Endothelial cell of umbilical vein (primary cell): ENCODE results near the gene C2orf42. TPM values are rescaled to one million over a fixed set of nuclear protein-coding genes. Genes with fewer than 3 reads are reported as not detected.
A peak's percentile ranks its signal among the peaks of the same experiment; 100 is the strongest.

Source experiments
- BruUV-seq: library from RNA; stranded (reverse); fragments of 400-500 nt; replicated peaks from 2 replicates; lab custom pipeline; 2021; lab: Mats Ljungman, UMichigan
- CTCF ChIA-PET: fragments of 300-600, 350-600 bp; sonication (Branson Sonifier 250); formaldehyde crosslinking; loops from one replicate; lab custom pipeline; 2021; ENCODE audit warnings: antibody characterized with exemption, inconsistent platforms; lab: Charles Lee
- POLR2A ChIA-PET: fragments of 300-600, 350-600 bp; sonication (Branson Sonifier 250); formaldehyde crosslinking; loops from one replicate; lab custom pipeline; 2021; ENCODE audit warnings: antibody characterized with exemption, inconsistent platforms; lab: Charles Lee
- DNase-seq: peaks from one replicate; pipeline ENCODE4 v3.0.0-alpha.2; 2011; ENCODE audit warnings: low read depth, low spot score
- FAIRE-seq: peaks from 2 replicates; lab custom pipeline; 2011; peaks lifted over from hg19 to GRCh38; lab: Jason Lieb, UNC
- H2AFZ ChIP-seq: 2 replicates; pipeline ENCODE4 v1.6.0; 2012; ENCODE audit warnings: low read depth, low read length, control low read depth, inconsistent platforms
- H3K27ac ChIP-seq: 2 replicates; pipeline ENCODE4 v1.5.1; 2011; ENCODE audit warnings: low read depth, mild to moderate bottlenecking, control low read depth, low read length, moderate library complexity; ENCODE audit not compliant: insufficient read depth
- H3K27me3 ChIP-seq, 2 experiments: 2 replicates each; pipeline versions ENCODE4 v1.6.0 to v1.6.1; 2011; ENCODE audit warnings: low read length in 2 of 2, mixed read lengths in 1 of 2; ENCODE audit not compliant: control insufficient read depth in 2 of 2, insufficient read depth in 2 of 2
- H3K36me3 ChIP-seq, 2 experiments: 2 replicates in 1 of 2; 3 replicates in 1 of 2; pipeline ENCODE4 v1.5.1; 2011; ENCODE audit warnings: low read length in 2 of 2, mild to moderate bottlenecking in 1 of 2, moderate library complexity in 1 of 2; ENCODE audit not compliant: control insufficient read depth in 2 of 2, insufficient read depth in 2 of 2; ENCODE audit errors: extremely low read depth in 1 of 2
- H3K4me1 ChIP-seq: 3 replicates; pipeline ENCODE4 v1.5.1; 2011; ENCODE audit warnings: mild to moderate bottlenecking, low read length; ENCODE audit not compliant: control insufficient read depth, insufficient read depth; ENCODE audit errors: extremely low read depth
- H3K4me2 ChIP-seq: 2 replicates; pipeline ENCODE4 v1.6.1; 2011; ENCODE audit warnings: low read length, control low read depth, mixed read lengths; ENCODE audit not compliant: insufficient read depth
- H3K4me3 ChIP-seq, 3 experiments: fragments of 200-600 bp in 1 of 3; sonication (generic), shearing (Covaris generic) in 1 of 3; replicated peaks in 1 of 3; 2 replicates each; pipeline ENCODE4 v1.5.1; 2011 to 2016; ENCODE audit warnings: control low read depth in 3 of 3, low read length in 3 of 3, mild to moderate bottlenecking in 2 of 3, inconsistent platforms in 1 of 3, low read depth in 1 of 3, moderate library complexity in 1 of 3; ENCODE audit not compliant: insufficient read depth in 1 of 3
- H3K79me2 ChIP-seq: 2 replicates; pipeline ENCODE4 v1.6.0; 2012; ENCODE audit warnings: low read length, inconsistent platforms; ENCODE audit not compliant: control insufficient read depth, insufficient read depth
- H3K9ac ChIP-seq: replicated peaks from 2 replicates; pipeline ENCODE3; 2011; ENCODE audit warnings: low read length, control low read depth; ENCODE audit not compliant: insufficient read depth; ENCODE audit errors: extremely low read depth
- H3K9me1 ChIP-seq: replicated peaks from 3 replicates; pipeline ENCODE4 v1.6.0; 2011; ENCODE audit warnings: mild to moderate bottlenecking, low read length; ENCODE audit not compliant: control insufficient read depth, insufficient read depth; ENCODE audit errors: extremely low read depth
- H3K9me3 ChIP-seq: replicated peaks from 2 replicates; pipeline ENCODE4 v1.5.1; 2012; ENCODE audit warnings: low read length, inconsistent platforms; ENCODE audit not compliant: control insufficient read depth, insufficient read depth
- H4K20me1 ChIP-seq: replicated peaks from 2 replicates; pipeline ENCODE3; 2011; ENCODE audit warnings: mild to moderate bottlenecking, low read length; ENCODE audit not compliant: control insufficient read depth, insufficient read depth; ENCODE audit errors: extremely low read depth
- EZH2 ChIP-seq: IDR thresholded peaks from 2 replicates; pipeline ENCODE4 v1.6.1; 2012; ENCODE audit warnings: borderline replicate concordance, low read depth, mild to moderate bottlenecking, moderate library complexity, low read length, inconsistent platforms; ENCODE audit not compliant: severe bottlenecking
- FOS ChIP-seq: IDR thresholded peaks from 2 replicates; pipeline ENCODE4 v1.6.1; 2011; ENCODE audit warnings: mild to moderate bottlenecking, low read length, moderate library complexity, borderline replicate concordance; ENCODE audit not compliant: insufficient read depth
- GATA2 ChIP-seq: IDR thresholded peaks from 2 replicates; pipeline ENCODE4 v1.7.0; 2011; ENCODE audit warnings: low read depth, mild to moderate bottlenecking, moderate library complexity, mixed read lengths, low read length; ENCODE audit not compliant: insufficient read length, insufficient read depth
- JUN ChIP-seq: IDR thresholded peaks from 2 replicates; pipeline ENCODE4 v1.6.1; 2011; ENCODE audit warnings: borderline replicate concordance, low read depth; ENCODE audit not compliant: insufficient read length, insufficient read depth
- MYC ChIP-seq: IDR thresholded peaks from one replicate; pipeline ENCODE4 v1.6.1; 2011; ENCODE audit warnings: mild to moderate bottlenecking, low read depth, low read length
- POLR2A ChIP-seq: IDR thresholded peaks from 2 replicates; pipeline ENCODE4 v1.6.1; 2012; ENCODE audit warnings: low read depth, mild to moderate bottlenecking, control low read depth, low read length
- POLR2AphosphoS5 ChIP-seq: IDR thresholded peaks from 2 replicates; pipeline ENCODE4 v1.6.1; 2012; ENCODE audit warnings: low read depth, mild to moderate bottlenecking, control low read depth, low read length, moderate library complexity; ENCODE audit not compliant: insufficient read depth
- dilution Hi-C: fragments of 300-500 bp; cut with MboI; formaldehyde crosslinking; loops from one replicate; pipeline ENCODE4 v1.15.0; 2019; ENCODE audit warnings: low sequenced_read_pairs; ENCODE audit not compliant: extremely low pct_ligation_motif_present
- intact Hi-C: fragments of 100-400 bp; cut with micrococcal nuclease; formaldehyde crosslinking; loops from one replicate; pipeline ENCODE4 v1.10.0; 2022
- polyA plus RNA-seq, 4 experiments: library from polyadenylated mRNA; depleted of rRNA in 3 of 4; stranded (reverse) in 3 of 4; unstranded in 1 of 4; fragments of >200 nt; gene quantifications; 2 replicates each; pipeline versions ENCODE4 v1.2.1 to v1.2.3, GENCODE V29; 2011 to 2012; ENCODE audit warnings: missing spikeins in 1 of 4
- total RNA-seq: library from RNA; stranded (reverse); gene quantifications from 2 replicates; pipeline ENCODE4 v1.2.3, GENCODE V29; 2021
- TF ChIP-seq, protein P1 (sequence below), 2 donors: IDR thresholded peaks; 1 replicate in 1 of 2; 2 replicates in 1 of 2; pipeline ENCODE4 v1.5.1; 2011; ENCODE audit warnings: low read length in 2 of 2, mild to moderate bottlenecking in 2 of 2, moderate library complexity in 2 of 2, control low read depth in 1 of 2, inconsistent platforms in 1 of 2, low read depth in 1 of 2; ENCODE audit not compliant: insufficient read depth in 1 of 2; ENCODE audit errors: extremely low read depth in 1 of 2
- TF ChIP-seq, protein P2 (sequence below): IDR thresholded peaks from 2 replicates; pipeline ENCODE4 v1.6.1; 2011; ENCODE audit not compliant: insufficient read depth, insufficient read length

Gene C2orf42
- total and polyA plus RNA-seq, 2 donors (not counting 3 experiments of a cell fraction or from before 2014, with no cell fraction given), result 7.9 to 13.1 TPM

DNA sequence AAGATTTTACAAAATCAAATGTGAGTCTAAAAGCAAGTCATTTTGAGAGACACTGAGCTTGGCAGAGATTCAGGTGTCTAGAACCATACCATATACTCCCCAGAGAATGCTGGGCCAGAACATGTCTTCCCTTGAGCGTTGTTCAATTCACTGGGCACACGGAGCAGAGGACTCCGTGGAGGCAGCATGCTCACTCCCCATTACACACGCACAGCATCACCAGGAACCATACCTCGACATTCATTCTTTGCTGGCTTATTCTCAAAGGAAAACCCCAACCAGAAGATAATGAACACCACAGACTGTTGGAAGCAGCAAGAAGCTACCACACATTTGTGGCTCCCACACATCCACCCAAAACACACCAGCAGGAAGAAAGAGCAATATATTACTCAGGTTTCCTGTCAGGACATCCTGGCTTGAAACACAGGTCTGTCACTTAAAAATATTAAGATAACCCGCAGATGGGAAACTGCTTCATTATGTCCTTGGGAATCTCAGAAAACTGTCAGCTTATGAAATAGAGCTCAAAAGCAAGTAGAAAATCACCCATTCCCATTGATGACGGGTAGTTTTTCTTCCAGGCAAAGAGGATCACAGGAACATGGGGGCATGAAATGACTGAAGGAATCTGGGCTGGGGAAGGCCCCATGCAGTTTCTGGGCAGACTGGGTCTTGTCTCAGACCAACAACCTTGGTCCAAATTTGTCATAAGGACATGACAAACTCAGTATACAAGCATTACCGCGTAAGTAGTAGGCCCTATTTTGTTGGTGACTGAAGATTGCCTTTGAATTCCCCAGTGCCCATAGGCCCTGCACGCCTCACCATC is 57.1 kb downstream of the C2orf42 start:
- CTCF ChIA-PET, result interaction anchor here (0.8 to 2.5 kb wide), 8 partner anchors 8 to 220 kb away, joined by 3 to 10 read pairs (median 6); no protein-coding TSS in a partner anchor
- BruUV-seq, result TSS peak; percentile 72
- H3K4me1 ChIP-seq, result peaks cover 40% of the 10 kb centered on the region

More for the DNA sequence above, 57.1 kb downstream of the C2orf42 start:
- POLR2A ChIA-PET, result interaction anchor here (0.8 to 2.9 kb wide), 4 partner anchors 9 to 45 kb away, joined by 3 to 13 read pairs (median 6); no protein-coding TSS in a partner anchor
- no peaks in the 10 kb centered on the region for H3K9me1 ChIP-seq
- H3K4me3 ChIP-seq, result peak overlapping the region in 1 of 3 experiments; percentile 18
- H4K20me1 ChIP-seq, result no peaks in the 10 kb centered on the region
- peak overlapping the region; percentile 10 for H2AFZ ChIP-seq
- peak overlapping the region; percentile 69 for H3K27ac ChIP-seq
- no peaks in the 10 kb centered on the region for H3K36me3 ChIP-seq
- intact Hi-C loops, result loop anchor here (1.0 to 2.0 kb wide), 2 partner anchors 9 to 47 kb away; partner anchors contain the start of gene PCBP1
- TF ChIP-seq, protein P1, sequence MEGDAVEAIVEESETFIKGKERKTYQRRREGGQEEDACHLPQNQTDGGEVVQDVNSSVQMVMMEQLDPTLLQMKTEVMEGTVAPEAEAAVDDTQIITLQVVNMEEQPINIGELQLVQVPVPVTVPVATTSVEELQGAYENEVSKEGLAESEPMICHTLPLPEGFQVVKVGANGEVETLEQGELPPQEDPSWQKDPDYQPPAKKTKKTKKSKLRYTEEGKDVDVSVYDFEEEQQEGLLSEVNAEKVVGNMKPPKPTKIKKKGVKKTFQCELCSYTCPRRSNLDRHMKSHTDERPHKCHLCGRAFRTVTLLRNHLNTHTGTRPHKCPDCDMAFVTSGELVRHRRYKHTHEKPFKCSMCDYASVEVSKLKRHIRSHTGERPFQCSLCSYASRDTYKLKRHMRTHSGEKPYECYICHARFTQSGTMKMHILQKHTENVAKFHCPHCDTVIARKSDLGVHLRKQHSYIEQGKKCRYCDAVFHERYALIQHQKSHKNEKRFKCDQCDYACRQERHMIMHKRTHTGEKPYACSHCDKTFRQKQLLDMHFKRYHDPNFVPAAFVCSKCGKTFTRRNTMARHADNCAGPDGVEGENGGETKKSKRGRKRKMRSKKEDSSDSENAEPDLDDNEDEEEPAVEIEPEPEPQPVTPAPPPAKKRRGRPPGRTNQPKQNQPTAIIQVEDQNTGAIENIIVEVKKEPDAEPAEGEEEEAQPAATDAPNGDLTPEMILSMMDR (IDR thresholded peaks at IDR 0.05; ENCODE audit: extremely low read depth in 1 of 2, insufficient read depth in 1 of 2, low read depth in 1 of 2, low read length in 2 of 2), result no peak
- TF ChIP-seq MYC, result no peak
- TF ChIP-seq FOS, result peak; percentile 68
- TF ChIP-seq, protein P2, sequence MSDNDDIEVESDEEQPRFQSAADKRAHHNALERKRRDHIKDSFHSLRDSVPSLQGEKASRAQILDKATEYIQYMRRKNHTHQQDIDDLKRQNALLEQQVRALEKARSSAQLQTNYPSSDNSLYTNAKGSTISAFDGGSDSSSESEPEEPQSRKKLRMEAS, result no peak
- no peak for TF ChIP-seq POLR2A
- TF ChIP-seq JUN, result peak; percentile 29
- TF ChIP-seq GATA2, result peak; percentile 64
- TF ChIP-seq POLR2AphosphoS5, result peak; percentile 52
- no peak for TF ChIP-seq EZH2
- H3K9ac ChIP-seq, result peak overlapping the region; percentile 64
- H3K79me2 ChIP-seq, result no peaks in the 10 kb centered on the region
- no peaks in the 10 kb centered on the region for H3K27me3 ChIP-seq
- FAIRE-seq, result no peak
- DNase-seq, result peak; percentile 77
- H3K9me3 ChIP-seq, result no peaks in the 10 kb centered on the region
- dilution Hi-C loops, result no loop called here
- H3K4me2 ChIP-seq, result peak overlapping the region; percentile 57
